Measurements from ENCODE around the gene LAMA1. TPM values are rescaled to one million over a fixed set of nuclear protein-coding genes. Genes with fewer than 3 reads are reported as not detected.

The LAMA1 gene
- total and polyA plus RNA-seq, 2 of the 8 experiments (the other 6 are each of a cell fraction or from before 2014, with no cell fraction given): 30.4 to 48.7 TPM

- ChIA-PET CTCF (ENCODE audit: partially characterized antibody) (interaction anchor here (1.0 to 1.5 kb wide), 3 partner anchors 8 to 130 kb away, joined by 3 to 6 read pairs (median 4); no protein-coding TSS in a partner anchor), POLR2A (ENCODE audit: partially characterized antibody) (no interaction called here)
- DNase-seq (ENCODE audit: low read depth in 1 of 2, low spot score in 2 of 2): no peak
- Histone ChIP-seq H3K9ac (replicated peaks in 1 of 4; ENCODE audit: extremely low read depth in 1 of 4, low read depth in 3 of 4, low read length in 3 of 4) (no peak overlapping the region), H4K91ac (replicated peaks; ENCODE audit: insufficient read length, low read length) (no peak overlapping the region), H3K23ac (ENCODE audit: insufficient read length) (no peak overlapping the region), H4K5ac (ENCODE audit: insufficient read length, low read depth, low read length) (no peak overlapping the region), H2BK5ac (ENCODE audit: low read depth, low read length) (no peak overlapping the region), H2AFZ (ENCODE audit: low read length) (no peak overlapping the region), H2BK12ac (ENCODE audit: low read depth, low read length) (no peak overlapping the region), H3K79me2 (ENCODE audit: control insufficient read depth in 1 of 2, insufficient read depth in 2 of 2, low read length in 2 of 2) (no peaks in the 10 kb centered on the region), H3K4me1 (replicated peaks in 1 of 4; ENCODE audit: control insufficient read depth in 3 of 4, insufficient read depth in 4 of 4, low read length in 3 of 4) (no peaks in the 10 kb centered on the region; a peak in 1 of 7 replicates), H4K20me1 (replicated peaks in 1 of 2; ENCODE audit: control insufficient read depth in 1 of 2, insufficient read depth in 2 of 2, low read length in 2 of 2) (no peaks in the 10 kb centered on the region), H3K23me2 (ENCODE audit: low read depth, low read length) (no peaks in the 10 kb centered on the region), H4K8ac (ENCODE audit: extremely low read depth, insufficient read depth, low read length) (no peak overlapping the region), H2BK20ac (ENCODE audit: low read length) (no peak overlapping the region), H3K4me3 (ENCODE audit: extremely low read depth in 1 of 4, insufficient read depth in 2 of 4, low read depth in 3 of 4, low read length in 4 of 4) (no peak overlapping the region), H3K4me2 (ENCODE audit: insufficient read depth in 1 of 2, low read depth in 2 of 2, low read length in 2 of 2) (no peak overlapping the region), H2AK5ac (ENCODE audit: low read depth, low read length) (no peak overlapping the region), H3K4ac (replicated peaks; ENCODE audit: insufficient read length, low read depth, low read length) (no peak overlapping the region), H3K56ac (replicated peaks; ENCODE audit: insufficient read length, low read depth, low read length) (no peak overlapping the region), H3K27ac (ENCODE audit: low read depth, low read length) (no peak overlapping the region), H3K79me1 (ENCODE audit: low read depth, low read length) (no peaks in the 10 kb centered on the region), H2BK120ac (replicated peaks; ENCODE audit: low read depth, low read length) (no peak overlapping the region), H3K27me3 (replicated peaks in 1 of 4; ENCODE audit: control insufficient read depth in 3 of 4, extremely low read depth in 1 of 4, insufficient read depth in 3 of 4, low read length in 3 of 4) (no peaks in the 10 kb centered on the region), H3K14ac (ENCODE audit: insufficient read length) (no peak overlapping the region), H3K36me3 (ENCODE audit: control insufficient read depth in 2 of 4, insufficient read depth in 4 of 4, low read length in 3 of 4) (peaks cover 0 to 9% (median 1%) of the 10 kb centered on the region in 4 experiments; a peak in 4 of 8 replicates), H2BK15ac (ENCODE audit: low read length) (no peak overlapping the region), H3K9me3 (ENCODE audit: insufficient read depth in 2 of 2, low read depth in 1 of 2, low read length in 1 of 2) (no peaks in the 10 kb centered on the region), H3K18ac (ENCODE audit: extremely low read depth, low read length) (no peak overlapping the region)
- 77% methylated on average over 1 of the region's 1 CpG; no CpG with 5 or more reads in 1 of the 2 experiments for WGBS, 2 experiments (ENCODE audit: extremely low coverage in 1 of 2, insufficient coverage in 1 of 2, insufficient read length in 1 of 2, insufficient replicate concordance in 2 of 2, low coverage in 1 of 2, low lambda C conversion rate in 2 of 2, missing lambda C conversion rate in 1 of 2)
- FAIRE-seq: no peak
- no peak for TF ChIP-seq USF2 (IDR thresholded peaks at IDR 0.05; ENCODE audit: low read length)
- TF ChIP-seq CBX8 (IDR thresholded peaks at IDR 0.05; ENCODE audit: borderline replicate concordance, low read depth, low read length): no peak
- TF ChIP-seq ASH2L (IDR thresholded peaks at IDR 0.05; ENCODE audit: low read length): no peak
- TF ChIP-seq TAF7 (optimal IDR thresholded peaks at IDR 0.05; ENCODE audit: borderline replicate concordance, low read depth, low read length): no peak
Observed at GRCh38 chr18:7047336-7047735, 70.3 kb downstream of the LAMA1 start.

Data from H1 (cell line).